ENCODE results near the gene LYPD1.

GRCh38 chr2:132618734-132619133 is 51.3 kb downstream of the LYPD1 start:
- TF ChIP-seq EGR1 (IDR thresholded peaks at IDR 0.05), result no peak
- no peak for TF ChIP-seq ZBTB7A (IDR thresholded peaks at IDR 0.05; ENCODE audit: low read depth)
- no peak for TF ChIP-seq MAX (IDR thresholded peaks at IDR 0.05)
- no peak for TF ChIP-seq CREB1 (IDR thresholded peaks at IDR 0.05; ENCODE audit: low read depth)
- no peak for TF ChIP-seq TEAD4 (IDR thresholded peaks at IDR 0.05)
- TF ChIP-seq TAF1 (IDR thresholded peaks at IDR 0.05; ENCODE audit: low read depth), result no peak
- TF ChIP-seq REST (IDR thresholded peaks at IDR 0.05; ENCODE audit: low read depth), result no peak
- TF ChIP-seq EP300 (IDR thresholded peaks at IDR 0.05; ENCODE audit: borderline replicate concordance), result no peak
- no peak for TF ChIP-seq USF1 (IDR thresholded peaks at IDR 0.05)
- TF ChIP-seq YY1 (IDR thresholded peaks at IDR 0.05; ENCODE audit: low read depth), result no peak
- no peak for TF ChIP-seq RAD21 (IDR thresholded peaks at IDR 0.05; ENCODE audit: low read depth)
- no peak for TF ChIP-seq FOXM1 (IDR thresholded peaks at IDR 0.05; ENCODE audit: borderline replicate concordance, low read depth)
- no peak for TF ChIP-seq CEBPB (IDR thresholded peaks at IDR 0.05)

Measured in Ishikawa (cell line).